ENCODE measurements around the gene SOS1.
"Not testable (repeated sequence)": the region's sequence is repeated elsewhere in the genome, so short reads cannot be mapped to it uniquely, and the experiment has no call there.

SOS1 gene

GRCh38 chr2:38968021-38968420 is 152.8 kb downstream of the SOS1 start:
- DNase-seq (ENCODE audit: low spot score): no peak

GRCh38 chr2:38966678-38967077 is 154.2 kb downstream of the SOS1 start:
- DNase-seq (ENCODE audit: low spot score): no peak

- DNase-seq (ENCODE audit: low spot score): no peak
Observed at GRCh38 chr2:38966006-38966405, 154.8 kb downstream of the SOS1 start.

- DNase-seq (ENCODE audit: low spot score): no peak
Observed at GRCh38 chr2:38960609-38961320, 160.1 kb downstream of the SOS1 start.

GRCh38 chr2:38959938-38960608 is 160.8 kb downstream of the SOS1 start:
- peak; percentile 67 for DNase-seq (ENCODE audit: low spot score)

- no peak for DNase-seq (ENCODE audit: low spot score)
Observed at GRCh38 chr2:38959466-38959865, 161.4 kb downstream of the SOS1 start.

- DNase-seq (ENCODE audit: low spot score): no peak
Observed at GRCh38 chr2:38957972-38958371, 162.9 kb downstream of the SOS1 start.

- no peak for DNase-seq (ENCODE audit: low spot score)
Observed at GRCh38 chr2:38951766-38952165, 169.1 kb downstream of the SOS1 start.

GRCh38 chr2:38948995-38949394 is 171.9 kb downstream of the SOS1 start:
- no peak for DNase-seq (ENCODE audit: low spot score)

GRCh38 chr2:38948387-38948882 is 172.4 kb downstream of the SOS1 start:
- no peak for DNase-seq (ENCODE audit: low spot score)

GRCh38 chr2:38947241-38948239 is 173.3 kb downstream of the SOS1 start:
- peak; percentile 77 for DNase-seq (ENCODE audit: low spot score)

- no peak for DNase-seq (ENCODE audit: low spot score)
Observed at GRCh38 chr2:38945911-38946310, 174.9 kb downstream of the SOS1 start.

GRCh38 chr2:38945372-38945771 is 175.5 kb downstream of the SOS1 start:
- DNase-seq (ENCODE audit: low spot score): no peak

GRCh38 chr2:38943784-38944183 is 177.1 kb downstream of the SOS1 start:
- no peak for DNase-seq (ENCODE audit: low spot score)

- DNase-seq (ENCODE audit: low spot score): no peak
Observed at GRCh38 chr2:38940746-38941145, 180.1 kb downstream of the SOS1 start.

- no peak for DNase-seq (ENCODE audit: low spot score)
Observed at GRCh38 chr2:38937548-38937947, 183.3 kb downstream of the SOS1 start.

- not testable (repeated sequence) for DNase-seq (ENCODE audit: low spot score)
Observed at GRCh38 chr2:38936516-38936915, 184.3 kb downstream of the SOS1 start.

GRCh38 chr2:38935568-38936172 is 185.2 kb downstream of the SOS1 start:
- DNase-seq (ENCODE audit: low spot score): no peak

- DNase-seq (ENCODE audit: low spot score): no peak
Observed at GRCh38 chr2:38934742-38935141, 186.1 kb downstream of the SOS1 start.

GRCh38 chr2:38933653-38934052 is 187.2 kb downstream of the SOS1 start:
- DNase-seq (ENCODE audit: low spot score): no peak

GRCh38 chr2:38932586-38932985 is 188.3 kb downstream of the SOS1 start:
- no peak for DNase-seq (ENCODE audit: low spot score)

Measured in activated CD4-positive, alpha-beta T cell treated with anti-CD3 and anti-CD28 coated beads, Interleukin-2, Interleukin-4, amounts not matched to agents 100 ng/mL and 50 ng/mL, durations not matched to agents 16 hours and 8 hours (primary cell).